Measurements from ENCODE around the gene CNN2.
A peak's percentile ranks its signal among the peaks of the same experiment; 100 is the strongest.

CNN2 gene

DNA sequence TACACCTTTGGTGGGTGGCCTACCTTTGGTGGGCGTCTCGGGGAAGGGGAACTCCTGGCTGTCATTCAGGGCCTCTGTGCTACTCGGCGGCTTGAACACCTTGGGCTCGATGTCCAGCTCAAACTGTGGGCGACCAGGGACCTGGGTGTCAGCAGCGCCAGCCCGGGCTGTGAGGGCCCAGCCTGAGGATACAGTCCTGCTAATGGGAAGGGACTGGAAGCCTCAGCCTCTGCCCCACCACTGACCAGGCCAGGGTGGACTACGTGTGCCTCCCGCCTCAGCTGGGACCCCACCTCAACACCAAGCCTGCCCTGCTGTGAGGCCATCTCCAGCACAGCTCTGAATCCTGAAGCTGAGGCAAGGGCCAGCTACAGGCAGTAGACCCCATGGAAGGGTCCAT, 13.2 kb upstream of the CNN2 start:
- DNase-seq (ENCODE audit: low read depth) = no peak
- H3K4me3 ChIP-seq (ENCODE audit: low read length) = no peak overlapping the region
- TF ChIP-seq, protein P1, sequence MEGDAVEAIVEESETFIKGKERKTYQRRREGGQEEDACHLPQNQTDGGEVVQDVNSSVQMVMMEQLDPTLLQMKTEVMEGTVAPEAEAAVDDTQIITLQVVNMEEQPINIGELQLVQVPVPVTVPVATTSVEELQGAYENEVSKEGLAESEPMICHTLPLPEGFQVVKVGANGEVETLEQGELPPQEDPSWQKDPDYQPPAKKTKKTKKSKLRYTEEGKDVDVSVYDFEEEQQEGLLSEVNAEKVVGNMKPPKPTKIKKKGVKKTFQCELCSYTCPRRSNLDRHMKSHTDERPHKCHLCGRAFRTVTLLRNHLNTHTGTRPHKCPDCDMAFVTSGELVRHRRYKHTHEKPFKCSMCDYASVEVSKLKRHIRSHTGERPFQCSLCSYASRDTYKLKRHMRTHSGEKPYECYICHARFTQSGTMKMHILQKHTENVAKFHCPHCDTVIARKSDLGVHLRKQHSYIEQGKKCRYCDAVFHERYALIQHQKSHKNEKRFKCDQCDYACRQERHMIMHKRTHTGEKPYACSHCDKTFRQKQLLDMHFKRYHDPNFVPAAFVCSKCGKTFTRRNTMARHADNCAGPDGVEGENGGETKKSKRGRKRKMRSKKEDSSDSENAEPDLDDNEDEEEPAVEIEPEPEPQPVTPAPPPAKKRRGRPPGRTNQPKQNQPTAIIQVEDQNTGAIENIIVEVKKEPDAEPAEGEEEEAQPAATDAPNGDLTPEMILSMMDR (conservative IDR thresholded peaks at IDR 0.05; ENCODE audit: low read length) = no peak

DNA sequence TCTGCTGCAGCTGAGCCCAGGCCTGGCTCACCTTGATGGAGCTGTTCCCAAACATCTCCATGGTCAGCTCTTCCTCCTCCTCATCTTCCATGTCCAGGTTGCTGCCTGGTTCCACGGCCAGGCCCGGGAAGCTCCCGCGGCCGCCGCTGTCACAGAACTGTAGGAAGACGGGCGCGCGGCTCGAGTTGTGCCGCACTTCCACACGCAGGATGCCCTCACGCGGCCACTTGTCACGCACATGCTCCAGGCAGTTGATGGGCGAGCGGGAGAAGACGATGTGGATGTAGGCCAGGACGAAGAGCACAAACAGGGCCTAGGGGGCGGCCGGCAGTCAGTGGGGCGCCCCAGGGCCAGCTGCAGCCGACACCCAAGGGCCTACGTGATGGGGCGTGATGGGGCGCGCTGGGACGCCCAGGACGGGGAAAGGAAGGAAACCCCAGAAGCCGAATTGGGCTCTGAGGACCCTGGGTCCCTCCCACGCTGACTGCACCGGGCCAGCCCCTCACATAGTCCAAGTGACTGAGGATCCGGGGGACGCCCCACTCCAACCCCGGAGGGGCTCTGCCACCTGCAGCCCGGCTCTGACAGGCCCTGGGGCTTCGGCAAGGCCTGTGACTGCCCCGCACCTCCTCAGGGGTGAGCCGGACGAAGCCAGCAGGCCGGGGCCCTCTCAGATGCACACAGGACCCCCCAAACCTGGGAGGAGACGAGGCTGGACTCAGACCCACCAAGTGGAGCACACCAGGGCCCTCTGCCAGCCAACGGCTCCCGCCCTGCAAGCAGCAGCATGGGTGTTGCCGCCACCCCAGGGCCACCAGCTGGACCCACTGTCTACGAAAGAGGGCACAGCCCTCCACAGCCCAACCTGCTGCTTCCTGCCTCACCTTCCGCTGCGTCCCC, 12.0 kb upstream of the CNN2 start:
- H3K4me3 ChIP-seq (ENCODE audit: low read length) = no peak overlapping the region
- no peak for DNase-seq (ENCODE audit: low read depth)
- TF ChIP-seq, protein P1 (conservative IDR thresholded peaks at IDR 0.05; ENCODE audit: low read length) = no peak

DNA sequence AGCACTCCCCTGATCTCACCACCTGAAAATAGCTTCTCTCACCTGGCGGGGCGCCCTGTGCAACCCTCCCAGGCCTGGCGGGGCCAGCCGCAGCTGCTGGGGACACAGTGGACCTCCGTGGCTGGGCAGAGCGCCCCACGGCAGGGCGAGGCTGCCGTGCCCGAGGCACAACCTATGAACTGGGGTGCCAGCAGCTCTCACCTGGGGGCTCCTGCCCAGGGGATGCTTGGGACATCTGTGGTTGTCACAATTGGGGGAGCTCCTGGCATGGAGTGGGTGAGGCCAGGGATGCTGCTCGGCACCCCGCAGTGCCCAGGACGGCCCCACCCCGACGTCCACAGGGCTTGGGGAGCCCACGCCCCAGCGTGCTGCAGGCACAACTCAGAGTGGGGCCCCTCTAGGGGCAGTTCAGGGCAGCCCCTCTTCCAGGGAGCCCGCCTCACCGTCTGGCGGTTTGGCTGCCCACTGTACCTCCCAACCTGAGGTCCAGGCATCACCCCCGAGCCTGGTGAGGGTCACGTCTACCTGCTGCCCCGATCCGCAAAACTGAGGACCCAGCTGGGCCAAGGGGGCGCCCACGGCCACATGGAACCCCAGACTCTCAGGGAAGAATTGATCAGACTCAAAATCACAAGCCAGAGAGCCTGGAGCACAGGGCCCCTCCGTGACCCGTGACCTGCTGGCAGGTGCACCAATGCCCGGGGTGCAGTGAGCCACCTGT, 11.2 kb upstream of the CNN2 start:
- TF ChIP-seq, protein P1 (conservative IDR thresholded peaks at IDR 0.05; ENCODE audit: low read length) = no peak
- H3K4me3 ChIP-seq (ENCODE audit: low read length) = no peak overlapping the region
- DNase-seq (ENCODE audit: low read depth) = no peak

DNA sequence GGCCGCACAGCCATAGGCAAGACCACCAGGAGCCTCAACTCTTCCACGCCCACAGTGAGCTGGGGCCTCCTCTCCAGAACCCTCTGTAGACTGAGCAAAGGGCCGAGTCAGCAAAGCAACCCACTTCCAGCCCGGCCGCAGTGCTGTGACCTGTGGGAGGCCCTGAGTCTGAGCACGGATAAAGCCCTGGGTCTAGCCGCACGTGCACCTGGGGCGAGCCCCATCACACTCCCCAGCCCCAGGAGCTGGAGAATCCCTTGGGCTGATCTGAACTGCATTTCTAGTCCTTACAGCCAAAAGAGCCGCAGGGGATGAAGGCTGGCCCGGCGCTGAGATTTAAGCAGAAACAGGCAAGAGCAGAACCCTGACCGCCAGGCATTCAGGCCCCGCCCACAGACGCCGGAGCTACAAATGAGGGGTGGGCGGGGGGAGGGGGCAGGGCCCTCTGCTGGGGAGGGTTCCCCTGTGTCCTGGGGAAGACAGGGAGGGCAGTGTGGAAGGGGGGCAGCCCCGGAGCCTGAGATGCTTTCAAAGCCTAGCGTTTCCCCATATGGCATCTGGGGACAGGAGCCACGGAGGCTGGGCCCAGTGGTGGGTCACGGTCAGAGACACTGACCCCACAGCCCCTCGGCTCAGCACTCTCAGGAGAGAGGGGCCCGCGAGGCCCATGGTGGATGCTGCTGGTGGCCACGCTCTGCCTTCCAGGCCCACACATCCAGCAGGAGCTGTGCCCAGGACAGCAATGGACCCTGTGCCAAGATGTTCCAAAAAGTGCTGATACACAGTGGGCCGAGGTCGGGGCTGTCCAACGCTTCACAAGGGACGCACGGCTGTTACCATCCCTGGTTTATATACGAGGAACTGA, 10.4 kb upstream of the CNN2 start:
- peak overlapping the region; percentile 20 for H3K4me3 ChIP-seq (ENCODE audit: low read length)
- no peak for DNase-seq (ENCODE audit: low read depth)
- TF ChIP-seq, protein P1 (conservative IDR thresholded peaks at IDR 0.05; ENCODE audit: low read length) = no peak

DNA sequence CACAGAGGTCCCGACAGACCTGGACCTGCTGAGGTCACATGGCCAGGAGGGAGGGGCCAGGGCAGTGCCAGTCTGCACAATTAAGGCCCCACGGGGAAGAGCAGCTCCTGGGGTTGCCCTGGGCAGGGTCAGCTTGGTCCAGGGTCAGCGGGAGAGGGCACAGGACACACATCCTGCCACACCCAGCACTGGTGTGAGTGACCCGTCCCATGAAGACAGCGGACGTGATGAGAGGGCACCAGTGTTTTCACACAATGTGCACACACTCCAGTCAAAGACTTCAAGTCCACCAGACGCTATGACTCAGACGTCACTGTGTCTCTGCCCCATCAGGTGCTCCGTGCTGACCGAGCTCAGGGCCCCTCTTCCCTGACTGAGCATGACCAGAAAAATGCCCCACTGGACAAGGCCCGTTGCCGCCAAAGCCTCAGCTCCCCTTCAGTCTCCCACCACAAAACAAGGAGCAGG, 9.7 kb upstream of the CNN2 start:
- H3K4me3 ChIP-seq (ENCODE audit: low read length) = peak overlapping the region; percentile 20
- TF ChIP-seq, protein P1 (conservative IDR thresholded peaks at IDR 0.05; ENCODE audit: low read length) = no peak
- DNase-seq (ENCODE audit: low read depth) = peak; percentile 58

DNA sequence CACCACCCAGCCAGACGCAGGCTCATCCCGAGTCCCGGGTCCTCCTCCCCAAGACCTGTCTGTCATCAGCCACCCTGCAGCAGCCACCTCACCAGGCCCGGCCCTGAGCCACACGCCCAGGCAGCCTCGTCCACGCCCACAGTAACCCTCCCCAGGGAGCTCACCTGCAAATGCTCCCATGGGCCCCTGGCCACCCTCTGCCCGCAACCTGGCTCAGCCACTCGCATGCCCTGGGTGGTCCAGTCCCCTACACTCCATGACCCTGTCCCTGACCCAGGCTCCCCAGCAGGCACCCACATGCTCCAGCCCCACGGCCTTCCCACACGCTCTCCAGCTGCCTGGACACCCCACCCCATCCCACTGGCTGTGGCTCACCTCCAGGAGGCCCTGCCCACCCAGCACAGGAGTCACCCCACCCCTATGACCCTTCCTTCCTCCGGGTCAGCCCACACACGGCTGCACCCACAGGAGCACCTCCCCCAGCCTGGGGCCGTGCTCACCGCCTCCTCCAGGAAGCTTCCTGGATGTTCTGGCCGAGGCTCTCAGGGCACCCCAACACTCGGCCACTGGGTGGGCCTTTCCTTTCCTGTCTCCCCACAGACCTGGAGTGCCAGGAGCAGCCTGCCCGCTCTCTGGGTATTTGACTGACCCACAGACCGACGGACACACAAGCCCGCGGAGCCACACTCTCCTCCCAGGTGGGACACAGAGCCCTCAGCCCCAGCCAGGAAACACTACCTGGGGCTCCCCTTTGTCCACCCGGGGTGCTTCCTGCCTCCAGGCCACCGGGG, 9.1 kb upstream of the CNN2 start:
- H3K4me3 ChIP-seq (ENCODE audit: low read length) = peak overlapping the region; percentile 20
- TF ChIP-seq, protein P1 (conservative IDR thresholded peaks at IDR 0.05; ENCODE audit: low read length) = no peak

More for the DNA sequence above, 9.1 kb upstream of the CNN2 start:
- DNase-seq (ENCODE audit: low read depth) = no peak
